Activated CD4-positive, alpha-beta T cell treated with anti-CD3 and anti-CD28 coated beads, Interleukin-2, amount 50 U/mL, for 48 hours (primary cell): ENCODE measurements around the gene OST4.
"Not testable (repeated sequence)": the region's sequence is repeated elsewhere in the genome, so short reads cannot be mapped to it uniquely, and the experiment has no call there.

Experiments
- DNase-seq, 2 experiments: peaks; one replicate each; pipeline ENCODE4 v3.0.0-alpha.2; 2020

OST4 gene

GRCh38 chr2:27071277-27071989 is at the start of gene OST4:
TSS of gene OST4 (minus strand) at chr2:27071654.
- DNase-seq: peak; percentile 90 to 92

- DNase-seq: not testable (repeated sequence)
Measured at GRCh38 chr2:27119330-27119670, 47.8 kb upstream of the OST4 start.

GRCh38 chr2:27118525-27119329 is 47.3 kb upstream of the OST4 start, which contains the start of gene CGREF1:
TSS of gene CGREF1 (minus strand) at chr2:27119128. CDS start at chr2:27104366, 14,762 bp downstream.
- peak; percentile 15 to 23 for DNase-seq

- DNase-seq: no peak
Measured at GRCh38 chr2:27117995-27118524, 46.6 kb upstream of the OST4 start.

- no peak for DNase-seq
Measured at GRCh38 chr2:27115519-27115918, 44.1 kb upstream of the OST4 start.

GRCh38 chr2:27111392-27112078 is 40.1 kb upstream of the OST4 start:
- not testable (repeated sequence) for DNase-seq

- DNase-seq: not testable (repeated sequence)
Measured at GRCh38 chr2:27110603-27111352, 39.3 kb upstream of the OST4 start.

- DNase-seq: no peak
Measured at GRCh38 chr2:27109083-27109482, 37.6 kb upstream of the OST4 start.

GRCh38 chr2:27108221-27108620 is 36.8 kb upstream of the OST4 start:
- DNase-seq: no peak

GRCh38 chr2:27105981-27106380 is 34.5 kb upstream of the OST4 start:
- DNase-seq: no peak

GRCh38 chr2:27102329-27102728 is 30.9 kb upstream of the OST4 start:
- DNase-seq: no peak

GRCh38 chr2:27100036-27100435 is 28.6 kb upstream of the OST4 start:
- no peak for DNase-seq

GRCh38 chr2:27099334-27099955 is 28.0 kb upstream of the OST4 start:
- DNase-seq: no peak

- no peak for DNase-seq
Measured at GRCh38 chr2:27097341-27097740, 25.9 kb upstream of the OST4 start.

- DNase-seq: no peak
Measured at GRCh38 chr2:27096748-27097297, 25.4 kb upstream of the OST4 start.

GRCh38 chr2:27095745-27096651 is 24.5 kb upstream of the OST4 start:
- peak; percentile 46 to 52 for DNase-seq

GRCh38 chr2:27095427-27095744 is 23.9 kb upstream of the OST4 start:
- DNase-seq: no peak

GRCh38 chr2:27094353-27094984 is 23.0 kb upstream of the OST4 start:
- DNase-seq: no peak

GRCh38 chr2:27093430-27094352 is 22.2 kb upstream of the OST4 start:
- no peak for DNase-seq
